HG03060 (cell line): ENCODE data around the gene CHI3L1.

Experiments used
- ATAC-seq: cut with Tn5 transposase; IDR thresholded peaks from one replicate; pipeline ENCODE4 v1.9.1; 2021; ENCODE audit warnings: low read depth, moderate number of reproducible peaks; ENCODE audit not compliant: unreplicated experiment

The CHI3L1 gene

GRCh38 chr1:203182387-203182953 lies 4.0 kb downstream of the CHI3L1 start:
- ATAC-seq: no peak

- no peak for ATAC-seq
Observed at GRCh38 chr1:203181586-203182386, 4.7 kb downstream of the CHI3L1 start.

GRCh38 chr1:203180611-203181330 lies 5.7 kb downstream of the CHI3L1 start:
- no peak for ATAC-seq

- ATAC-seq: no peak
Observed at GRCh38 chr1:203179667-203180005, 6.9 kb downstream of the CHI3L1 start.

- ATAC-seq: no peak
Observed at GRCh38 chr1:203178821-203179666, 7.5 kb downstream of the CHI3L1 start.

GRCh38 chr1:203178083-203178482 lies 8.4 kb downstream of the CHI3L1 start:
- ATAC-seq: no peak

- no peak for ATAC-seq
Observed at GRCh38 chr1:203177470-203178039, 8.9 kb downstream of the CHI3L1 start.

- no peak for ATAC-seq
Observed at GRCh38 chr1:203177036-203177405, 9.5 kb downstream of the CHI3L1 start.

GRCh38 chr1:203176273-203177035 lies 10.1 kb downstream of the CHI3L1 start:
- ATAC-seq: no peak

GRCh38 chr1:203175827-203176241 lies 10.7 kb downstream of the CHI3L1 start:
- ATAC-seq: no peak

GRCh38 chr1:203175237-203175826 lies 11.2 kb downstream of the CHI3L1 start, which contains the start of gene MYBPH:
TSS of gene MYBPH (minus strand) at chr1:203175826. CDS start at chr1:203175755, 71 bp downstream.
- ATAC-seq: no peak

GRCh38 chr1:203174324-203174985 lies 12.0 kb downstream of the CHI3L1 start:
- no peak for ATAC-seq

- peak; percentile 94 for ATAC-seq
Observed at GRCh38 chr1:203173566-203173965, 12.9 kb downstream of the CHI3L1 start.

GRCh38 chr1:203173011-203173555 lies 13.4 kb downstream of the CHI3L1 start:
- no peak for ATAC-seq

- no peak for ATAC-seq
Observed at GRCh38 chr1:203172184-203173010, 14.1 kb downstream of the CHI3L1 start.

GRCh38 chr1:203171341-203172183 lies 14.9 kb downstream of the CHI3L1 start:
- no peak for ATAC-seq
